H9 (cell line): ENCODE results near the gene MEDAG. TPM values are rescaled to one million over a fixed set of nuclear protein-coding genes. Genes with fewer than 3 reads are reported as not detected.

ENCODE experiments used
- DNase-seq: peaks from one replicate; pipeline ENCODE4 v3.0.0-alpha.2; 2017
- H2AFZ ChIP-seq: one replicate; pipeline ENCODE4 v1.6.1; 2013; ENCODE audit warnings: mild to moderate bottlenecking, low read length, control low read depth, moderate library complexity
- H2AK5ac ChIP-seq: 2 replicates; pipeline ENCODE4 v1.6.1; 2013; ENCODE audit warnings: low read length, control low read depth, mixed read lengths; ENCODE audit not compliant: insufficient read length
- H2BK120ac ChIP-seq: one replicate; pipeline ENCODE4 v1.6.1; 2013; ENCODE audit warnings: low read depth, mild to moderate bottlenecking, low read length, control low read depth, inconsistent platforms; ENCODE audit not compliant: poor library complexity, severe bottlenecking
- H2BK12ac ChIP-seq: 2 replicates; pipeline ENCODE4 v1.6.1; 2013; ENCODE audit warnings: low read length, control low read depth, mixed read lengths, low read depth; ENCODE audit not compliant: insufficient read length
- H2BK15ac ChIP-seq: 2 replicates; pipeline ENCODE4 v1.6.1; 2013; ENCODE audit warnings: low read depth, low read length, control low read depth
- H2BK20ac ChIP-seq: one replicate; pipeline ENCODE4 v1.6.1; 2013; ENCODE audit warnings: low read depth, mild to moderate bottlenecking, low read length, control low read depth, inconsistent platforms; ENCODE audit not compliant: poor library complexity, severe bottlenecking
- H2BK5ac ChIP-seq: 2 replicates; pipeline ENCODE4 v1.6.1; 2013; ENCODE audit warnings: low read length, control low read depth, mixed read lengths; ENCODE audit not compliant: insufficient read length
- H3K14ac ChIP-seq: 2 replicates; pipeline ENCODE4 v1.6.1; 2013; ENCODE audit warnings: low read length, control low read depth; ENCODE audit not compliant: insufficient read depth
- H3K18ac ChIP-seq: 2 replicates; pipeline ENCODE4 v1.6.1; 2013; ENCODE audit warnings: low read depth, mild to moderate bottlenecking, mixed read lengths, low read length, control low read depth; ENCODE audit not compliant: insufficient read length
- H3K23ac ChIP-seq: 2 replicates; pipeline ENCODE4 v1.6.1; 2013; ENCODE audit warnings: low read length, control low read depth, mixed read lengths, low read depth; ENCODE audit not compliant: insufficient read length
- H3K23me2 ChIP-seq: 2 replicates; pipeline ENCODE4 v1.6.1; 2013; ENCODE audit warnings: low read depth, mild to moderate bottlenecking, mixed read lengths, low read length, control low read depth; ENCODE audit not compliant: insufficient read length, poor library complexity, severe bottlenecking
- H3K27ac ChIP-seq: 2 replicates; pipeline ENCODE4 v1.5.1; 2013; ENCODE audit warnings: low read length, control low read depth, mixed read lengths, low read depth; ENCODE audit not compliant: insufficient read length
- H3K27me3 ChIP-seq: 2 replicates; pipeline ENCODE4 v1.6.1; 2013; ENCODE audit warnings: low read length, control low read depth, inconsistent platforms; ENCODE audit not compliant: insufficient read depth
- H3K4ac ChIP-seq: 2 replicates; pipeline ENCODE4 v1.6.1; 2013; ENCODE audit warnings: low read depth, mild to moderate bottlenecking, control low read depth, inconsistent platforms, low read length, moderate library complexity
- H3K4me1 ChIP-seq: 2 replicates; pipeline ENCODE4 v1.6.1; 2013; ENCODE audit warnings: low read length, control low read depth, inconsistent platforms; ENCODE audit not compliant: insufficient read depth
- H3K4me2 ChIP-seq: 2 replicates; pipeline ENCODE4 v1.6.1; 2013; ENCODE audit warnings: low read length, control low read depth, mixed read lengths; ENCODE audit not compliant: insufficient read length, insufficient read depth
- H3K56ac ChIP-seq: 2 replicates; pipeline ENCODE4 v1.6.1; 2013; ENCODE audit warnings: low read depth, mild to moderate bottlenecking, mixed read lengths, low read length, control low read depth; ENCODE audit not compliant: insufficient read length
- H3K79me1 ChIP-seq: 2 replicates; pipeline ENCODE4 v1.6.1; 2013; ENCODE audit warnings: low read depth, mild to moderate bottlenecking, moderate library complexity, low read length, control low read depth, inconsistent platforms; ENCODE audit not compliant: insufficient read depth, poor library complexity, severe bottlenecking
- H3K79me2 ChIP-seq: 2 replicates; pipeline ENCODE4 v1.6.1; 2013; ENCODE audit warnings: low read length, control low read depth, inconsistent platforms; ENCODE audit not compliant: insufficient read depth
- H3K9ac ChIP-seq: 2 replicates; pipeline ENCODE4 v1.6.1; 2013; ENCODE audit warnings: low read length, control low read depth, mixed read lengths; ENCODE audit not compliant: insufficient read length; ENCODE audit errors: extremely low read depth
- H3K9me3 ChIP-seq: one replicate; pipeline ENCODE4 v1.6.1; 2013; ENCODE audit warnings: low read depth, low read length, inconsistent platforms; ENCODE audit not compliant: control insufficient read depth
- H3T11ph ChIP-seq: one replicate; pipeline ENCODE4 v1.6.1; 2013; ENCODE audit warnings: mild to moderate bottlenecking, low read length, control low read depth, inconsistent platforms
- H4K20me1 ChIP-seq: one replicate; pipeline ENCODE4 v1.6.1; 2013; ENCODE audit not compliant: control insufficient read depth, insufficient read length, insufficient read depth
- H4K5ac ChIP-seq: 2 replicates; pipeline ENCODE4 v1.6.1; 2013; ENCODE audit warnings: low read depth, mild to moderate bottlenecking, mixed read lengths, low read length, control low read depth; ENCODE audit not compliant: insufficient read length
- H4K8ac ChIP-seq: replicated peaks from 2 replicates; pipeline ENCODE4 v1.6.1; 2013; ENCODE audit warnings: low read length, control low read depth, mixed read lengths, low read depth; ENCODE audit not compliant: insufficient read length
- H4K91ac ChIP-seq: 2 replicates; pipeline ENCODE4 v1.6.1; 2013; ENCODE audit warnings: low read depth, mild to moderate bottlenecking, moderate library complexity, mixed read lengths, low read length, control low read depth; ENCODE audit not compliant: insufficient read length
- H3K27ac Mint-ChIP-seq, 3 experiments: 2 replicates in 2 of 3; 3 replicates in 1 of 3; pipeline ENCODE4 v1.8.0; 2020 to 2021; ENCODE audit warnings: mixed read lengths in 3 of 3, mild to moderate bottlenecking in 1 of 3, moderate library complexity in 1 of 3
- H3K27me3 Mint-ChIP-seq: 2 replicates; pipeline ENCODE4 v1.8.0; 2021; ENCODE audit warnings: low read depth, mild to moderate bottlenecking, moderate library complexity, mixed read lengths
- H3K36me3 Mint-ChIP-seq, 3 experiments: 2 replicates in 2 of 3; 3 replicates in 1 of 3; pipeline ENCODE4 v1.8.0; 2020 to 2021; ENCODE audit warnings: low read depth in 3 of 3, mixed read lengths in 3 of 3; ENCODE audit not compliant: insufficient read depth in 1 of 3
- H3K4me1 Mint-ChIP-seq, 2 experiments: 2 replicates each; pipeline ENCODE4 v1.8.0; 2020; ENCODE audit warnings: mixed read lengths in 2 of 2
- H3K4me3 Mint-ChIP-seq, 2 experiments: 2 replicates in 1 of 2; 3 replicates in 1 of 2; pipeline ENCODE4 v1.8.0; 2020 to 2021; ENCODE audit warnings: mild to moderate bottlenecking in 2 of 2, mixed read lengths in 2 of 2, moderate library complexity in 1 of 2
- H3K9me3 Mint-ChIP-seq, 2 experiments: 2 replicates in 1 of 2; 3 replicates in 1 of 2; pipeline ENCODE4 v1.8.0; 2020; ENCODE audit warnings: mild to moderate bottlenecking in 2 of 2, mixed read lengths in 2 of 2, moderate library complexity in 1 of 2
- CTCF ChIP-seq: fragments of 200-600 bp; sonication (generic); conservative IDR thresholded peaks from 3 replicates; pipeline ENCODE4 v1.8.0; 2021; ENCODE audit warnings: antibody characterized with exemption, mild to moderate bottlenecking
- WGBS: extraction: QIAGEN DNeasy Blood & Tissue Kit; methylation state at CpG from one replicate; pipeline ENCODE4 v1.1.7; 2013; ENCODE audit warnings: missing lambda C conversion rate, low lambda C conversion rate, mixed read lengths; ENCODE audit not compliant: insufficient read length; ENCODE audit errors: extremely low coverage; 5-methylcytosine and 5-hydroxymethylcytosine counted together
- total RNA-seq: library from RNA; stranded (reverse); gene quantifications from 2 replicates; pipeline ENCODE4 v1.2.1, GENCODE V29; 2021

MEDAG gene
- total RNA-seq, 1 experiment from 2014 or later, result 0.87 TPM

GRCh38 chr13:30882996-30883766 is 22.9 kb upstream of the MEDAG start:
- Mint-ChIP-seq H3K27me3 (no peaks in the 10 kb centered on the region; the same call in 1 of the 2 replicates), H3K27ac (no peak overlapping the region), H3K4me1 (peaks cover 11 to 25% of the 10 kb centered on the region in 2 experiments), H3K9me3 (peaks cover 10 to 12% of the 10 kb centered on the region in 2 experiments), H3K36me3 (peaks cover 20 to 36% (median 25%) of the 10 kb centered on the region in 3 experiments), H3K4me3 (no peak overlapping the region)
- H4K20me1 ChIP-seq, result no peaks in the 10 kb centered on the region
- no peak overlapping the region for H4K91ac ChIP-seq
- no peak for TF ChIP-seq CTCF
- H3K4ac ChIP-seq, result no peak overlapping the region
- WGBS, result no CpG with 5 or more reads among the region's 13 CpGs
- H3K9me3 ChIP-seq, result no peaks in the 10 kb centered on the region
- H3T11ph ChIP-seq, result no peak overlapping the region
- no peak overlapping the region for H2BK12ac ChIP-seq
- H2BK120ac ChIP-seq, result no peak overlapping the region
- no peak overlapping the region for H2AK5ac ChIP-seq
- H3K23ac ChIP-seq, result no peak overlapping the region
- no peak overlapping the region for H3K18ac ChIP-seq
- no peak overlapping the region for H3K14ac ChIP-seq
- H4K5ac ChIP-seq, result no peak overlapping the region
- no peaks in the 10 kb centered on the region for H3K23me2 ChIP-seq
- H3K27ac ChIP-seq, result no peak overlapping the region
- H3K56ac ChIP-seq, result no peak overlapping the region
- H3K27me3 ChIP-seq, result no peaks in the 10 kb centered on the region
- H3K4me2 ChIP-seq, result no peak overlapping the region
- no peaks in the 10 kb centered on the region for H3K79me1 ChIP-seq
- H2AFZ ChIP-seq, result no peak overlapping the region
- H2BK15ac ChIP-seq, result no peak overlapping the region
- no peaks in the 10 kb centered on the region for H3K4me1 ChIP-seq
- no peak overlapping the region for H2BK5ac ChIP-seq
- no peak overlapping the region for H2BK20ac ChIP-seq
- no peak overlapping the region for H3K9ac ChIP-seq
- H3K79me2 ChIP-seq, result no peaks in the 10 kb centered on the region
- no peak overlapping the region for H4K8ac ChIP-seq
- DNase-seq, result no peak
